ENCODE data around the gene ADGRG3.

Gene ADGRG3, protein sequence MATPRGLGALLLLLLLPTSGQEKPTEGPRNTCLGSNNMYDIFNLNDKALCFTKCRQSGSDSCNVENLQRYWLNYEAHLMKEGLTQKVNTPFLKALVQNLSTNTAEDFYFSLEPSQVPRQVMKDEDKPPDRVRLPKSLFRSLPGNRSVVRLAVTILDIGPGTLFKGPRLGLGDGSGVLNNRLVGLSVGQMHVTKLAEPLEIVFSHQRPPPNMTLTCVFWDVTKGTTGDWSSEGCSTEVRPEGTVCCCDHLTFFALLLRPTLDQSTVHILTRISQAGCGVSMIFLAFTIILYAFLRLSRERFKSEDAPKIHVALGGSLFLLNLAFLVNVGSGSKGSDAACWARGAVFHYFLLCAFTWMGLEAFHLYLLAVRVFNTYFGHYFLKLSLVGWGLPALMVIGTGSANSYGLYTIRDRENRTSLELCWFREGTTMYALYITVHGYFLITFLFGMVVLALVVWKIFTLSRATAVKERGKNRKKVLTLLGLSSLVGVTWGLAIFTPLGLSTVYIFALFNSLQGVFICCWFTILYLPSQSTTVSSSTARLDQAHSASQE

DNA sequence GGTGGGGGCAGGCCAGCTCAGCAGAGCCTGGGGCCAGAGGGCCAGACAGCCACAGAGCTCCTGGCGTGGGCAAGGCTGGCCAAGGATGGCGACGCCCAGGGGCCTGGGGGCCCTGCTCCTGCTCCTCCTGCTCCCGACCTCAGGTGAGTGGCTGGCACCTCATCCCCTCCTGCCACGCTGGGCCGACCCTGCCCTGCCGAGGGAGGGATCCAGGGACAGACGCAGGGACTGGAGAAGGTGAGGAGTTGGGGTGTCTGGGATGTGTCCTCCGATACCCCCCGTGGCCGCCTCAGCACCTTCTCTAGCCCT lies at the start of gene ADGRG3:
Gene ADGRG3, plus strand, starts transcription at position 44 of the 309 bp plus-strand sequence. Its CDS starts 42 bp downstream, at position 86.
- no peak for DNase-seq

DNA sequence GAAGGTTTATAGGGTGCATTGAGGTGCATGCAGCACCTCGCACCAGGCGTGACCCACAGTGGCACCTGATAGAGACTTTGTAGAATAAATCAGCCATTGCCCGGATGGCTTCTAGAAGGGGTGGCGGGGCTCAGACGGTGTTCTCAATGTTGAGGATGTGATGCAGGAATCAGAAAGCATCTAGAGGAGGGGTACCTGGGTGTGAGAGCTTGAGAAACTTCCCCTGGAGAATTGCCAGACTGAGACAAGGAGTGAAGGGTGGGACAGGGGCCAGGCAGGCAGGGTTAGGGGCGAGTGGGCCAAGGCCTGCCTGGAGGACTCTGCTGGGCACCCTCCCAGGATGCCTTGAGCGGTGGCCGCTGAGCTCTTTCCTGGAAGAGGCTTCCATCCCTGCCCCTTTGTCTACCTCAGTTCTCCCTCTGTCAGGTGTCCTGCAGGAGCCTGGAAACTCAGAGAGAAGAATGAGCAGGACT lies 48.9 kb upstream of the ADGRG3 start:
- DNase-seq: no peak

DNA sequence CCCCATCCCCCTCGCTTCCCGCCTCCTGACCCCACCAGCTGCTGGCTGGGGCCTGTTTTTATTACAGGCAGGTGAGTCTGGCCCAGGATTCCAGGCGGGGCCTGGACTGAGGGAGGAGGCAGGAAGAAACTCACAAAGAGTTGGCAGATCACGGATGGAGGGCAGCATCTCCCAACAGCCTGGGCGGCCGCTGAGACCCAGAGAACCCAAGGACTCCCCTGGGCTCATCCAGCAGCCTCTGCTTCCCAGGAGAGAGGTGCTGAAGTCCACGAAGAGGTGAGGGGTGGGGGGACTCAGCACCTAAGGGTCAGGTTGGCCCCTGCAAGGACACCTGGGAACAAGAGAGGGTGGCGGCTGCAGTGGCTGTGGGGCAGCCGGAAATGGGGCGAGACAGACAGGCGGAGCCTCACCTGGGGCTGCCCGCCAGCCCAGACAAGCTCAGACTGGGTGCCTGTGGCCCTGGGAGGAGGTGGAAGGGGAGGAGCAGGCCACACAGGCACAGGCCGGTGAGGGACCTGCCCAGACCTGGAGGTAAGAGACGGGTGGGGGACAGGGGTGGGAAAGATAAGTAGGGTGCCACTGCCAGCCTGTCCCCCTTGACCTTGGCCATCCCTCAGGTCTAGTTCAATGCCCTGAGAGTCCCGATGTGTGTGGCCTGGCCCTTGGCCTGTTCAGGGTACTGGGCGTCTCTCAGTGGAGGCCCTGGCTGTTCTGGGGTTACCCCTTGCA lies 48.3 kb upstream of the ADGRG3 start:
- DNase-seq: no peak

DNA sequence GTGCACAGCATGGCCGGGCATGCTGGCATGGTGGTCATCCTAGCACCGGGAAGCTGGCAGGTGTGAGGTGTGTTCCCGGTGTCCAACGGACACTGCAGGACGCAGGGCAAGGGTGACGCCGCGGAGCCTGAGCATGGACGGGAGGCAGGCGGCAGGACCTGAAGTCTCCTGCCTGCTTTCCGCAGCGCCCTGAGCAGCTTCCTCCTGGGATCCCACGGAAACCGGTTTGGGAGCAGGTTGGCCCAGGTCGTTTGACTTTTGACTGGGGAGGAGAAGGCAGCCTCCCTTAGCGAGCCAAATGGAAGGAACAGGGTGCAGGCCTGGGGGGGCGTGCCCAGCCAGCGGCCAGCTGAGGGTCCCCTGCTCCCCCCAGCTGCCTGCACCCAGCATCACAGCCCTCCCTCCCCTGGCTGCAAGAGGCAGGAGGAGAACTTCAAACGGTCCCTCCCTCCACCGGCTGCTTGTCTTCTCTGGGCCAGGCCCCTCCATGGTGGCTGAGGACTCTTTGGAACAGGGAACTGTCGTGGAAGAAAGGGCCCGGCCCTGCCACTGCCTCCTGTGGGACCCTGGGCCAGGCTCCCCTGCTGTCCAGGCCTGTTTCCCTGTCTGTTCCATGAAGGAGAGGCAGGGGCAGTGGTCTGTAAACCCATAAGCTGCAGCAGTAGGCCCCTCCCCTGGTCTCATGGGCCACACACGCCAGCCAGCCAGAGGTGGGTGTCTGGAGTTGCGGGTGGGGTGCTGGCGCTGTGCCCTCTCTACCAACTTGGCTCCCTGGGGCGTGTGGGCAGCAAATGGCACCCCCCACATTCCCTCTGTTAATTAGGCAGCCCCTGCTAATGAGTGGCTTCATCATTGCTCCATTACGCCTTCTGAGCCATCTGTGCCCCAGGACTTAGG lies 47.5 kb upstream of the ADGRG3 start:
- DNase-seq: no peak

DNA sequence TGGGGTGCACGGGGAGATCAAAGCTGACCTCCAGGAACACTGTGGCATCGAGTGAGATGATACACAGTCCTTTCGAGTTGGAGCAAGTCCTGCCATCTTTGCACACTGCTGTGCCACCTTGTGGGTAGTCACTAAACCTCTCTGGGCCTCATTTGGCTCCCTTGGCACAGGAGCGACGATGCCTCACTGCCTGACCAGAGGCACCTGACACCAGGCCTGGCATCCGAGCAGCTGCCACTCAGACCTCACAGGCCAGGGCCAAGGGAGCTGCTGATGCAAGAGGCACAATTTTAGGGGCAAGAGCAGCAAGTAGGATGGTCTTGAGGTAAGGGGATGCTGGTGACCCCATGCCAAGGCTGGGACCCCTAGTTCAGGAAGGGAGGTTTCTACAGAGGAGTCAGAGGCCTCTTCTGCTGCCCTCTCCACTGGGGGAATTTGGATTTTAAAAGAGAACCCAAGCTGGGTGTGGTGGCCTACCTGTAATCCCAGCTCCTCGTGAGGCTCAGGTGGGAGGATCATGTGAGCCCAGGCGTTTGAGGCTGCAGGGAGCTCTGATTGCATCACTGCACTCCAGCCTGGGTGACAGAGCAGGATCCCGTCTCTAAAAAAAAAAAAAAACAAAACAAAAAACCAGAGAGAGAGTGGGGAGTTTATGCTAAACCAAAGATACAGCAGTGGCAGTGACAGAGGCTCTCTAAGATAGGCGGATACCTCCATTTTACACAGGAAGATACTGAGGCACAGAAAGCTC lies 46.4 kb upstream of the ADGRG3 start:
- no peak for DNase-seq

DNA sequence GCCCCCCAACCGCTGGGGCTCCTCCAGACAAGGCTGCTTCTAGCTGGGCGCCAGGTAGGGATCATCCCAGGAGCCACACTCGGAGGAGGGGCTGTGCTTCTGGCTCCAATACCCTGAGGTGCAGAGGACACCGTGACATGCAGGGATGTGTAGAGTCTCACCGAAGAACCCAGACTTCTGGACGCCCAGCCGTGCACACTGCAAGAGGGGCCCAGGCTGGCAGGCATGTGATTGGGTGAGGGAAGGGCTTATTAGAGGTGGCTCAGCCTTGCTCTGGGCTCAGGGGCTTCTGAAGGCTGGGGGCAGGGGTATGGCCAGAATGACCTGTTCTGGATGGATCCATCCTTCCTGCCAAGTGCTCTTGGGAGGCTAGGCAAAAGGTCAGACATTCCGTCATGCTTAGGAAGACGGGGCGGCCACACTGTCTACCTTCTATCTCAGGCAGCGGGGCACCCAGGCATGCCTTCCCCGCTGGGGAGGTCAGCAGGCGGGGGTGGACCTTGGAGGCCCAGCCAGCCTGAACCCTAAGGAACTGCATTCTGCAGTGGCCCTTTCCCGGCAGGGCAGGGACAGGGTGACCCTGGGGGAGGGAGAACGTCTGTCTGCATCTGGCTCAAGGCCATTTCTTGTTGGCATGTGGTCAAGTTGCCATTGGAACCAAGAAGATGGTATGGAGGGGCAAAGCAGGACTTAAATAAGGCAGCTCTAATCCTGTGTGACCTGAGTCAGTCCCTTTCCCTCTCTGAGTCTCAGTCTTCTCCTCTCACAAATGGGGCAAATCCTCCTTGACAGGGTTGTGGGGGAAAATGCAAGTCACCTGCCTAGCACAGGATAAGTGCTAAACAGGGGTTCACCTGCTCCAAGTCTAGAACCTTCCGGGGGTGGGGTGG lies 45.5 kb upstream of the ADGRG3 start:
- DNase-seq: no peak

DNA sequence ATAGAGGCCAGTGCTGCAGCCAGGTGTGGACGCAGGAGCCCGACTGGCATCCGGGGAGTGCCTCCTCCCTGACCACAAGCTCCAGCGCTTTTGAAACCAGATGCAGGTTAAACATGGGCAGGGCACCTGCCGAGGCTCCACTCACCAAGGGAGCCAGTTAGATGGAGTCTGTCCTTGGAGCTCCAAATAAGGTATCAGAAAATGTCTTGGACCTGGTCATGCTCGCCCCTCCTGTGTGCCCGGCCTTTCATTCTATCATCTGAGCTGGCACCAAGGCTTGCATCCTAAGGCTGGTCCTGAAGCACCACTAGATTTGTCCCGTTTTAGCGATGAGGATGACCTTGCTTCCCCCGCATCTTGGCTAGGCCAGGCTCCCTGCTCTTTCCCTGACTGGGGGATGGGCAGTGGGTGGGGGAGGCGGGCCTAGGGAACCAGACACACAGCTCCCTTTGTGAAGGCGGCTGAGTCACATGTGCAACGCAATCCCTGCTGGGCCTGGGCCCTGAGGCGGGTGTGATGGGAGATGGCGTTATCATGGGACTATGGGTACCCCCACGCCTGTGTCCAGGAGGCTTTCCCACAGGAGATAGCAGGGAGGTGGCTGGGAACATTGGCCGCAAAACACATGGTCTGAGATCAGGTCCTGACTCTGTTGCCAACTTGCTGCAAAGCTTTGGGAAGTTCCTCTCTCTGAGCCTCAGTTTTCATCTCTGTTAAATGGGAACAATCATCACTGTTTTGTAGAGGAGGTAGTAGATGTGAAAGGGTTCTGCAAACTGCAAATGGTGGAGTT lies 44.7 kb upstream of the ADGRG3 start:
- no peak for DNase-seq

DNA sequence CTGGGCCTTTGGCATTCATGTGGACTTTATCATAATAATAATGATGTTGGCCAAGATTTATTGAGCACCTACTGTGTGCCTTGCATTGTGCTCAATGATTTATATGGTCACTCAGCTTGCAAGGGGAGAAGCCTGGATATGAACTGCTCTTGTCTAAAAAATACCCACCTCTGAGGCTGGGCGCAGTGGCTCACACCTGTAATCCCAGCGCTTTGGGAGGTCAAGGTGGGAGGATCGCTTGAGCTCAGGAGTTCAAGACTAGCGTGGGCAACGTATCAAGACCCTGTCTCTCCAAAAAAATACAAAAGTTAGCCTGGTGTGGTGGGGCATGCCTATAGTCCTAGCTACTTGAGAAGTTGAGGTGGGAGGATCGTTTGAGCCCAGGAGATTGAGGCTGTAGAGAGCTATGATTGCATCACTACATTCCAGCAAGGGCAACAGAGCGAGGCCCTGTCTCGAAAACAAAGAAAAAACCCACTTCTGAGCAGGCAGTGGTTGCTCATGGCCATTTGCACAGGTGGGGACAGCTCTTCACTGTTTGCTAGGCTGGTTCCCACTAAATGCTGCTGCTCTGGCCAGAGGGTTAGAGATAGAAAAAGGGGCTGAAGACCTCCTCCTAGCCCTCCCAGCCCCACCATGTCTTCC lies 43.9 kb upstream of the ADGRG3 start:
- no peak for DNase-seq

DNA sequence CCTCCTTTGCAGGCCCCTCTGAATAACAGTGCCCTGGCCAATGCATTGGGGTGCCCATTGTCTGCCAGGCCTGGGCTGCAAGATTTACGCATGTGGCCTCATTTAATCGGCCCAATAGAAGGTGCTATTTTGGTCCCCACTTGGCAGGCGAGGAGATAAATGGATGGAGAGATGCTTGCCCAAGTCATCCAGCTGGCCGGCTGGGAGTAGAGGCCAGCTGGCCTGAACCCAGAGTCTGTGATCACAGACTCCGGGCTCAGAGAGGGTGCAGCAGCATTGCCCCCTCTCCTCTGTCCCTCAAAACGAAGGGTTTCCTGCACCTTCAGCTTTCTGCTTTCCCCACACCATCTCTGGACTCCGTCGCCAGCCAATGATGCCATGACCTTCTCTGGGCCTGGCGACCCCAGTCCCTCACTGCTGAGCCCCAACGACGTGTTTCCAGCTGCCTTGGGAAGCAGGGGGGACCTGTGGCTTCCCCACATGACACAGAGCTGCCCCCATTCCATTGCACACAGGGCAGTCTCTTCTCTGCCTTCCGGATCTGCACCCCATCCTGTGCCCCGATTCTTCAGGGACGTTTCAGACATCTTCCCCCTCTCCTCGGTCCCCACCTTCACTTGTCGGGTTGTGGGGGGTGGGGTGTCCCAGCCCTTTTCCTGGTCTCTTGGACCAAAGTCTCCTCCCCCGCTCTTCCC lies 43.2 kb upstream of the ADGRG3 start:
- no peak for DNase-seq

DNA sequence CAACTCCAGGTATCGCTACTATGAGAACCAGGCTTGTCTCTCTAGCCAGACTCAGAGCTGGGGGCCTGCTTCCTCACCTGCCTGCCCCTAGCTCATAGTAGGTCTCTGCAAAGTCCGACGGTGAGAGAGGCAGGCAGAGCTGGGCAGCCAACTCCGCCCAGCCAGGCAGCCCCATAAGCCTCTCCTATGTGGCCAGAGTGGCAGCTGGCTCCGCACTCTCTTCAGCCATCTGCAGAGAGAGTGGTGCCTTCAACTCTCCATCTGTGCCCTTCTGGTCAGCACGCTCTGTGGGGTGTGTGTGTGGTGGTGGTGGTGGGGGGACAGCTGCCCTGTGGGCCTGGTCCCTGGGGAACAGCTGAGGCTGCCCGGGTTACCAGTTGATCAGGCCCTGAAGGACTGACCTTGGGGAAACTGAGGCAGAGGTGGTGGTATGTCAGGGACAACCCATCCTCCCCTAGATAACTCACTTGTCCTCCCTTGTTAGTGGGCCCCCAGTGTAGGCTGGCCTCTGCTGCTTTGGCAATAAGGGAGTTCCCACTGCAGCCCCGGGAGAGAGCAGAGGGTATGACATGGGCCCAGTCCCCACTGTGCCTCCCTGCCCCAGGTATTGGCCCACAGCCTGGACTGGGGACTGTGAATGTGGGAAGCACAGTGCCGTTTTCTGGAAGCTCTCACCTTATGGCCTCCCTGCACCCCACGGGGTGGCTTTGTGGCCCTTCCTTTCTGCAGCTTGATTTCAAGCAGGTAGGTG lies 41.5 kb upstream of the ADGRG3 start:
- DNase-seq: peak; percentile 12

DNA sequence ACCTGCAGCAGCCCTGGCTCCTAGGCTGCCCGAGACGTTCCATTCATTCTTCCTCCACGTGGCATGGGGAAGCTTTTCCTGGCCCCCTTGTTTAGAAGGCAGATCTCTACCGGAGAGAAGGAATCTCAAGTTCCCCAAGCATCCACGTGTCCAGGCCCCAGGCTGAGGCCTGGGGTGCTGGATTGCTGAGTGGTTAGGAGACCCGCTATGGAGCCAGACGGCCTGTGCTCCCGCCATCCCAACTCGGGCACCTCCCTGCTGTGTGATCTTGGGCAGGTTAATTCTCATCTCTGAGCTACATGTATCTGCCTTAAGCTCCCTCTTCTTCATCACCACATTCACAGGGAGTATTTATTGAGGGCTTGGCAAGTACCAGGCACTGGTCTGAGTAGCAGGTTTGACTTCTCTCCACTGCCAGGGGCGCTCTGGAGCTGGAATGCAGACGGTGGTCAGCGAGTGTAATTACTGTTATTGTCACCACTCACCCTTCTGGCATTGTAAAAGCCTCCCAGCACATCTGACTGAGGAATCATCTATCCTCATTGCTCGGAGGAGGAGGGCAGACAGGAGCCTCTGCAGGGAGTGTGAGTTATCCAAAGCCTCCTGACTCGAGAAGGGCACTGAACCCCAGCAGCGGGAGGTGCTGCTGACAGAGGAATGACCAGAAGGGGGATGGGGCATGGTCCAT lies 40.8 kb upstream of the ADGRG3 start:
- peak; percentile 16 for DNase-seq

DNA sequence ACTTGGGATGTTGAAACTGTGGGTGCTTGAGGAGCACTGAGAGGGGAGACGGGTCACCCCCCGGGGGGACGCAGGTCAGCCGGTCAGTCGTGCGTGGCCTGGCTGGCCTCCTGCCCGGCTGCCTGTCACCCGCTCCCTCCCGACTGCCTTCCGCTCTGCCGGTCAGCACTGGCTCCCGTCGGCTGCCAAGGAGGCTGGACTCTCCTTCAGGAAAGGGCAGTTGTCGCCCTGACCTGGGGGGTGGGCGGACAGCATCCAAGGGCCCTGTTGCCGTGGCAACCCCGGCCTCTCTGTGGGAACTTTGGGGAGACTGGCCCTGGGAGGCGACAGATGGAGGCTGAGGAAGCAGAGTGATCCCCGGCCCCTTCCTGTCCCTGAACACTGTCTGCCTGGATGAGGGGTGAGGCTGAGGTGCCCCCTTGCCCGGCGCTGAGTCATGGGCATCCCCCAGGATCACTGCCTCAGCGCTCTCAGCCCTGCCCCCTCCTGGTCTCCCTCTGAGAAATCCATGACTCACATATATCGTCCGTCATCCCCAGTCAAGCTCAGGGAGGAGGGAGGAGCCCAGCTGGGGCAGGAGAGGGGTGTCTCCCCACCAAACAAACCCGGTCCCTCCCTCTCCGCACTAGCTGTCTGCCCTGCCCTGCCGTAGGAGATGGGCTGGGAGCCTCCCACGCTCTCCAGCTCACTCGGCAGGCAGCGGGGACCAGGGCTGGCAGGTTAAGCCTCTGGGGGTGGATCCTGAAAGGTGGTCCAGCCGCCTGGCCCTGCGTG lies 39.9 kb upstream of the ADGRG3 start, which contains the start of gene ADGRG1:
Gene ADGRG1, plus strand, starts transcription at position 623 of the 774 bp plus-strand sequence. CDS start 21,658 bp downstream, outside the sequence.
- peak; percentile 53 for DNase-seq

DNA sequence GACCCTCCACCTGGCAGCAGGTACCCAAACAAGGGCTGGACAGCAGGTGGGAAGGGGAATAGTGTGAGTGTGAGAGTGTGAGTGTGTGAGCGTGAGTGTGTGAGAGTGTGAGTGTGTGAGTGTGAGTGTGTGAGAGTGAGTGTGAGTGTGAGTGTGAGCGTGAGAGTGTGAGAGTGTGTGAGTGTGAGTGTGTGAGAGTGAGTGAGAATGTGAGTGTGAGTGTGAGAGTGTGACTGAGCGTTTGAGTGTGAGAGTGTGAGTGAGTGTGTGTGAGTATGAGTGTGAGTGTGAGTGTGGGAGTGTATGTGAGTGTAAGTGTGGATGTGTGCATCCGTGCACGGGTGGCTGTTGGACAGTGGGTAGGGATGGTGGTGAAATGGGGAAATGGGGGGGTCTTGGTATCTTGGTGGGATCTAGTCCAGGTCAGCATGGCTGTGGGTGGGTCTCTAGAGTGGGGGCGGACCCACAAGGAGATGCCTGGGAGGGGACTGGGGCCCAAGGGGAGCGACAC lies 39.3 kb upstream of the ADGRG3 start:
- DNase-seq: no peak

DNA sequence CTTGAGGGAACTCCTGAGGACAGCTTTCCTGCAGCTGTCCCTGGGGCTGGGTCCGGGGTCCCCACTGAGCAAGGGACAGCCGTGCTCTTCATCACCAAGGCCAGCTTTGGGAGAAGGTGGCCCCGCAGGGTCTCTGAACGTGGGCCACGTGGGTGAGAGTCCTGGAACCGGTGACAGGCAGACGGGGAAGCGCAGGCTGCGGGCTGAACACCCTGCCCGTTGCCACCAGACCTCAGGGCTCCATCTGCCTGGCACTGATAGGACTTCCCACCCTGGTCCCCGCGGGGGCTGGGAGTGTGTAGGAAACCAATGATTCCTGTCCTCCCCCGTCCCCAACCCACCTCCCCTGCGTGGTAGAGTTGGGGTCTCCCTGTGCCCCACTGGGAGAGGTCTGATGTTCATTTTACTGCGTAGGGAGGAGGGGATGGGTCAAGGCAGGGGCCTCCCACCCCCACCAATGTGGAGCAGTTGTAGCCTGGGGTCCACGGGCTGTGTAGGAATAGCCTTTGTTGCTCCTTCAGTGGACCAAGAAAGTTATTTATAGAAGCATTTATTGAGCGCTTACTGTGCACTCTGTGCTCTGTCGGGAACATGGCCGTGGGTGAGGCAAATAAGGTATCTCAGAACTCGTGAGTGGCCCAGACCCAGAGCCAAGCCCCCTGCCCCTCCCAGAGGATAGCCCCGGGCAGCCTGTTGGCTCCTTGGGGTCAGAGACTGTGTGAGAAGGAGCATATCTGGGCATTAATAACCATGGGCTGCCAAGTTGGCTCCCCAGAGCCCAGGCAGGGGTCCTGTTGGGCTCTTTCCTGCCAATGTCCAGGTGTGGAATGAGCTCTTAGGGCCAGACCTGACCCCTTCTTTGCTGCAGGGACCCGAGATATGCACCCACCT lies 38.3 kb upstream of the ADGRG3 start:
- DNase-seq: no peak

DNA sequence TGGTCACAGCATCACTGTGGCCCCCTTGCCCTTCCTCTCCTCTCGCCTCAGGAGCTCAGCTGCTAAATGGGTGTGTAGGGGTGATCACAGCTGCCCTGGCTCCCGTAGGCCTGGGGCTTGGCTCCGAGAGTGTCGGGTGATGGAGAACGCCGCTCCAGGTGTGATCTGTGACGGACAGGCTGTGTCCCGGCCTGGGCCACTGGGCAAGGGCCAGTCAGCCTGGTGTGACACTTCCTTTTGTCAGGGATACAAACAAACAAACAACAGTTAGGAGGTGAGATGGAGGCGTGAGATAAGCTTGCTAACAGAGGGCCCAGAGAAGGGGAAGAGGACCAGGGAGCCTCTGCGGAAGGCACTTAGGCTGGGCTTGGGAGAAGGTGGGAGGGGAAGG lies 37.7 kb upstream of the ADGRG3 start:
- DNase-seq: no peak

Data from NCI-H82 (cell line).